Peyer's patch (tissue), 4 donors: Measurements from ENCODE around the gene MYO7A. TPM values are rescaled to one million over a fixed set of nuclear protein-coding genes. Genes with fewer than 3 reads are reported as not detected.

Experiments
- DNase-seq, 3 donors: peaks; one replicate each; pipeline ENCODE4 v3.0.0-alpha.2; 2017 to 2019
- H3K27ac ChIP-seq, 4 donors: fragments of 200-600 bp; sonication (generic); one replicate each; pipeline ENCODE4 v1.5.1; 2016 to 2019
- H3K27me3 ChIP-seq, 2 donors: fragments of 200-600 bp; sonication (generic); one replicate each; pipeline ENCODE4 v1.5.1; 2019
- H3K36me3 ChIP-seq, 3 donors: fragments of 200-600 bp; sonication (generic); one replicate each; pipeline ENCODE4 v1.5.1; 2016 to 2019
- H3K4me1 ChIP-seq, 4 donors: fragments of 200-600 bp; sonication (generic); one replicate each; pipeline ENCODE4 v1.5.1; 2016 to 2019
- H3K4me3 ChIP-seq, 4 donors: fragments of 200-600 bp; sonication (generic); 1 replicate in 3 of 4; 2 replicates in 1 of 4; pipeline ENCODE4 v1.5.1; 2016 to 2019; ENCODE audit warnings: mild to moderate bottlenecking in 1 of 4
- H3K9me3 ChIP-seq, 4 donors: fragments of 200-600 bp; sonication (generic); one replicate each; pipeline ENCODE4 v1.5.1; 2016 to 2019; ENCODE audit warnings: mild to moderate bottlenecking in 1 of 4
- CTCF ChIP-seq, 6 experiments: fragments of 450-650 bp in 4 of 6; fragments of 200-600 bp in 2 of 6; sonication (generic) in 1 of 6; IDR thresholded peaks; one replicate each; pipeline ENCODE4 v1.5.1; 2017 to 2019; ENCODE audit warnings: antibody characterized with exemption in 6 of 6, mild to moderate bottlenecking in 3 of 6, moderate library complexity in 1 of 6
- POLR2A ChIP-seq, 2 donors: fragments of 450-650 bp; IDR thresholded peaks; one replicate each; pipeline ENCODE4 v1.5.1; 2017; ENCODE audit warnings: antibody characterized with exemption in 2 of 2, mild to moderate bottlenecking in 2 of 2, moderate library complexity in 2 of 2
- total RNA-seq, 4 donors: library from RNA; depleted of rRNA; stranded (reverse); fragments of >200 nt; gene quantifications; one replicate each; pipeline ENCODE4 v1.1.0, GENCODE V29; 2016

Gene MYO7A
- total RNA-seq, 4 donors from 2014 or later, result 6.1 to 15.7 (median 7.1) TPM

- Histone ChIP-seq H3K4me1 (no peaks in the 10 kb centered on the region), H3K36me3 (peaks cover 0 to 85% (median 0%) of the 10 kb centered on the region in 3 donors), H3K4me3 (no peak overlapping the region), H3K9me3 (no peaks in the 10 kb centered on the region), H3K27me3 (no peaks in the 10 kb centered on the region), H3K27ac (no peak overlapping the region)
- TF ChIP-seq POLR2A (IDR thresholded peaks at IDR 0.05) (no peak), CTCF (IDR thresholded peaks at IDR 0.05) (no peak)
- no peak for DNase-seq
Measured at GRCh38 chr11:77119531-77119936, 8.5 kb upstream of the MYO7A start.

- no peaks in the 10 kb centered on the region for H3K4me1 ChIP-seq
- DNase-seq, result no peak
- no peak overlapping the region for H3K27ac ChIP-seq
- no peaks in the 10 kb centered on the region for H3K27me3 ChIP-seq
- no peaks in the 10 kb centered on the region for H3K9me3 ChIP-seq
- TF ChIP-seq CTCF (IDR thresholded peaks at IDR 0.05), result no peak
- no peak for TF ChIP-seq POLR2A (IDR thresholded peaks at IDR 0.05)
- H3K4me3 ChIP-seq, result no peak overlapping the region
- H3K36me3 ChIP-seq, result peaks cover 0 to 79% (median 0%) of the 10 kb centered on the region in 3 donors
Measured at GRCh38 chr11:77120571-77120970, 7.5 kb upstream of the MYO7A start.

- no peaks in the 10 kb centered on the region for H3K4me1 ChIP-seq
- peaks cover 0 to 73% (median 0%) of the 10 kb centered on the region in 3 donors for H3K36me3 ChIP-seq
- no peaks in the 10 kb centered on the region for H3K9me3 ChIP-seq
- no peaks in the 10 kb centered on the region for H3K27me3 ChIP-seq
- no peak overlapping the region for H3K4me3 ChIP-seq
- no peak overlapping the region for H3K27ac ChIP-seq
- DNase-seq, result no peak
- TF ChIP-seq CTCF (IDR thresholded peaks at IDR 0.05), result no peak
- no peak for TF ChIP-seq POLR2A (IDR thresholded peaks at IDR 0.05)
Measured at GRCh38 chr11:77121096-77121640, 6.9 kb upstream of the MYO7A start.

GRCh38 chr11:77121876-77122575 is 6.0 kb upstream of the MYO7A start:
- no peak for DNase-seq
- Histone ChIP-seq H3K4me3 (no peak overlapping the region), H3K27ac (no peak overlapping the region), H3K36me3 (peaks cover 0 to 68% (median 0%) of the 10 kb centered on the region in 3 donors), H3K4me1 (peaks cover 0 to 4% (median 2%) of the 10 kb centered on the region in 4 donors), H3K27me3 (no peaks in the 10 kb centered on the region), H3K9me3 (no peaks in the 10 kb centered on the region)
- TF ChIP-seq POLR2A (IDR thresholded peaks at IDR 0.05) (no peak), CTCF (IDR thresholded peaks at IDR 0.05) (no peak)

GRCh38 chr11:77122576-77123212 is 5.4 kb upstream of the MYO7A start:
- H3K9me3 ChIP-seq, result no peaks in the 10 kb centered on the region
- H3K4me3 ChIP-seq, result no peak overlapping the region
- TF ChIP-seq POLR2A (IDR thresholded peaks at IDR 0.05) (no peak), CTCF (IDR thresholded peaks at IDR 0.05) (no peak)
- H3K4me1 ChIP-seq, result peaks cover 0 to 11% (median 6%) of the 10 kb centered on the region in 4 donors
- no peak overlapping the region for H3K27ac ChIP-seq
- no peaks in the 10 kb centered on the region for H3K27me3 ChIP-seq
- DNase-seq, result no peak
- H3K36me3 ChIP-seq, result peaks cover 0 to 64% (median 0%) of the 10 kb centered on the region in 3 donors
